Mesenchymal stem cell (in vitro differentiated cells and primary cell): ENCODE data around the gene VAC14.

Source experiments
- DNase-seq: peaks from one replicate; pipeline ENCODE4 v3.0.0-alpha.2; 2013
- H2AFZ ChIP-seq: one replicate; pipeline ENCODE4 v1.6.1; 2013; ENCODE audit warnings: low read depth, mild to moderate bottlenecking, control low read depth, inconsistent platforms, low read length, moderate library complexity
- H2AK5ac ChIP-seq: 2 replicates; pipeline ENCODE4 v1.6.1; 2013; ENCODE audit warnings: low read length, moderate library complexity, mild to moderate bottlenecking, inconsistent platforms; ENCODE audit not compliant: severe bottlenecking
- H2BK120ac ChIP-seq: one replicate; pipeline ENCODE4 v1.6.1; 2013; ENCODE audit warnings: low read depth, mild to moderate bottlenecking, inconsistent platforms, low read length, moderate library complexity
- H2BK12ac ChIP-seq, 2 experiments: one replicate each; pipeline ENCODE4 v1.6.1; 2013; ENCODE audit warnings: inconsistent platforms in 2 of 2, low read length in 2 of 2, mild to moderate bottlenecking in 2 of 2, moderate library complexity in 2 of 2, control low read depth in 1 of 2
- H2BK15ac ChIP-seq: one replicate; pipeline ENCODE4 v1.6.1; 2013; ENCODE audit warnings: mild to moderate bottlenecking, low read depth, inconsistent platforms; ENCODE audit not compliant: poor library complexity, severe bottlenecking
- H2BK5ac ChIP-seq: 2 replicates; pipeline ENCODE4 v1.6.1; 2013; ENCODE audit warnings: low read depth, mild to moderate bottlenecking, low read length, control low read depth, inconsistent platforms; ENCODE audit not compliant: poor library complexity, severe bottlenecking
- H3K14ac ChIP-seq, 2 experiments: one replicate each; pipeline ENCODE4 v1.6.1; 2013; ENCODE audit warnings: inconsistent platforms in 2 of 2, low read length in 2 of 2, control low read depth in 1 of 2, mild to moderate bottlenecking in 1 of 2, moderate library complexity in 1 of 2
- H3K18ac ChIP-seq, 2 experiments: one replicate each; pipeline ENCODE4 v1.6.1; 2013; ENCODE audit warnings: inconsistent platforms in 2 of 2, low read length in 2 of 2, control low read depth in 1 of 2, low read depth in 1 of 2, mild to moderate bottlenecking in 1 of 2
- H3K23ac ChIP-seq, 2 experiments: one replicate each; pipeline ENCODE4 v1.6.1; 2013; ENCODE audit warnings: inconsistent platforms in 2 of 2, low read length in 2 of 2, mild to moderate bottlenecking in 2 of 2, moderate library complexity in 2 of 2, control low read depth in 1 of 2
- H3K27ac ChIP-seq: 2 replicates; pipeline ENCODE4 v1.5.1; 2013; ENCODE audit warnings: mild to moderate bottlenecking, moderate library complexity, low read length, control low read depth, inconsistent platforms; ENCODE audit not compliant: poor library complexity, severe bottlenecking
- H3K27me3 ChIP-seq, 2 experiments: 2 replicates each; pipeline versions ENCODE4 v1.6.1 to v1.7.0; 2013; ENCODE audit warnings: low read length in 2 of 2, mild to moderate bottlenecking in 2 of 2, moderate library complexity in 2 of 2, control low read depth in 1 of 2, inconsistent platforms in 1 of 2; ENCODE audit not compliant: control insufficient read depth in 1 of 2, insufficient read depth in 1 of 2
- H3K36me3 ChIP-seq, 2 experiments: 2 replicates each; pipeline versions ENCODE4 v1.6.1 to v1.7.0; 2013; ENCODE audit warnings: low read length in 2 of 2, control low read depth in 1 of 2, inconsistent platforms in 1 of 2, low read depth in 1 of 2, mild to moderate bottlenecking in 1 of 2; ENCODE audit not compliant: insufficient read depth in 2 of 2, control insufficient read depth in 1 of 2
- H3K4ac ChIP-seq, 2 experiments: one replicate each; pipeline ENCODE4 v1.6.1; 2013; ENCODE audit warnings: inconsistent platforms in 2 of 2, low read length in 2 of 2, mild to moderate bottlenecking in 2 of 2, moderate library complexity in 2 of 2, control low read depth in 1 of 2, low read depth in 1 of 2
- H3K4me1 ChIP-seq: 2 replicates; pipeline ENCODE4 v1.6.1; 2013; ENCODE audit warnings: low read depth, low read length, control low read depth; ENCODE audit not compliant: control insufficient read depth, insufficient read depth
- H3K4me2 ChIP-seq: 2 replicates; pipeline ENCODE4 v1.6.1; 2013; ENCODE audit warnings: low read length, mild to moderate bottlenecking, inconsistent platforms; ENCODE audit not compliant: poor library complexity, severe bottlenecking
- H3K4me3 ChIP-seq, 2 experiments: 2 replicates each; pipeline versions ENCODE4 v1.5.1 to v1.7.0; 2013; ENCODE audit warnings: low read length in 2 of 2, mild to moderate bottlenecking in 2 of 2, control low read depth in 1 of 2, low read depth in 1 of 2; ENCODE audit not compliant: insufficient read depth in 1 of 2
- H3K79me1 ChIP-seq: replicated peaks from 2 replicates; pipeline ENCODE4 v1.6.1; 2013; ENCODE audit warnings: mild to moderate bottlenecking, control low read depth, low read length, inconsistent platforms; ENCODE audit not compliant: poor library complexity, severe bottlenecking
- H3K9ac ChIP-seq: 2 replicates; pipeline ENCODE4 v1.7.0; 2013; ENCODE audit warnings: mild to moderate bottlenecking, low read length, moderate library complexity
- H3K9me3 ChIP-seq: 2 replicates; pipeline ENCODE4 v1.7.0; 2013; ENCODE audit warnings: mild to moderate bottlenecking, low read length; ENCODE audit not compliant: control insufficient read depth
- H4K8ac ChIP-seq: one replicate; pipeline ENCODE4 v1.6.1; 2013; ENCODE audit warnings: inconsistent platforms, mild to moderate bottlenecking, low read length, moderate library complexity
- H4K91ac ChIP-seq: one replicate; pipeline ENCODE4 v1.6.1; 2013; ENCODE audit warnings: mild to moderate bottlenecking, low read length, inconsistent platforms
- WGBS: methylation state at CpG from one replicate; pipeline ENCODE4 v1.1.7; 2013; ENCODE audit warnings: mixed read lengths; 5-methylcytosine and 5-hydroxymethylcytosine counted together

VAC14 gene

GRCh38 chr16:70809392-70810060 lies 8.6 kb upstream of the VAC14 start:
- no peaks in the 10 kb centered on the region for H3K79me1 ChIP-seq
- H2AK5ac ChIP-seq, result no peak overlapping the region
- H3K27ac ChIP-seq, result no peak overlapping the region
- H2BK120ac ChIP-seq, result no peak overlapping the region
- H4K91ac ChIP-seq, result no peak overlapping the region
- no peaks in the 10 kb centered on the region for H3K4me1 ChIP-seq
- no peak overlapping the region for H3K18ac ChIP-seq
- H3K23ac ChIP-seq, result no peak overlapping the region
- H3K9ac ChIP-seq, result no peak overlapping the region
- peaks cover 24% of the 10 kb centered on the region in 2 experiments for H3K27me3 ChIP-seq
- H3K4me2 ChIP-seq, result no peak overlapping the region
- H3K4ac ChIP-seq, result no peak overlapping the region
- H3K9me3 ChIP-seq, result no peaks in the 10 kb centered on the region
- no peak overlapping the region for H2AFZ ChIP-seq
- no peak overlapping the region for H3K4me3 ChIP-seq
- WGBS, result 74% methylated on average over 9 of the region's 9 CpGs
- DNase-seq, result no peak
- H4K8ac ChIP-seq, result no peak overlapping the region
- H2BK12ac ChIP-seq, result no peak overlapping the region
- H2BK15ac ChIP-seq, result no peak overlapping the region
- no peaks in the 10 kb centered on the region for H3K36me3 ChIP-seq
- no peak overlapping the region for H2BK5ac ChIP-seq
- no peak overlapping the region for H3K14ac ChIP-seq

- Histone ChIP-seq H2BK120ac (no peak overlapping the region), H3K4me1 (no peaks in the 10 kb centered on the region), H3K23ac (no peak overlapping the region), H3K4me3 (no peak overlapping the region), H3K27ac (no peak overlapping the region), H2BK15ac (no peak overlapping the region), H3K36me3 (no peaks in the 10 kb centered on the region), H3K9me3 (no peaks in the 10 kb centered on the region), H2AFZ (no peak overlapping the region), H3K18ac (no peak overlapping the region), H3K9ac (no peak overlapping the region), H3K14ac (no peak overlapping the region), H2AK5ac (no peak overlapping the region), H4K91ac (no peak overlapping the region), H3K4me2 (no peak overlapping the region), H3K27me3 (peaks cover 24% of the 10 kb centered on the region in 2 experiments), H3K4ac (no peak overlapping the region), H2BK5ac (no peak overlapping the region), H2BK12ac (no peak overlapping the region), H4K8ac (no peak overlapping the region), H3K79me1 (no peaks in the 10 kb centered on the region)
- no peak for DNase-seq
Observed at GRCh38 chr16:70808371-70808770, 7.4 kb upstream of the VAC14 start.

- Histone ChIP-seq H4K8ac (no peak overlapping the region), H2AFZ (no peak overlapping the region), H2AK5ac (no peak overlapping the region), H3K14ac (no peak overlapping the region), H4K91ac (no peak overlapping the region), H3K27me3 (peaks cover 24% of the 10 kb centered on the region in 2 experiments), H3K18ac (no peak overlapping the region), H2BK5ac (no peak overlapping the region), H3K36me3 (no peaks in the 10 kb centered on the region), H2BK120ac (no peak overlapping the region), H3K9ac (no peak overlapping the region), H2BK12ac (no peak overlapping the region), H3K27ac (no peak overlapping the region), H3K4ac (no peak overlapping the region), H3K4me1 (peaks cover 2% of the 10 kb centered on the region), H3K4me2 (no peak overlapping the region), H3K23ac (no peak overlapping the region), H3K4me3 (no peak overlapping the region), H3K79me1 (no peaks in the 10 kb centered on the region), H3K9me3 (no peaks in the 10 kb centered on the region), H2BK15ac (no peak overlapping the region)
- peak; percentile 38 for DNase-seq
- WGBS, result 23% methylated on average over 3 of the region's 3 CpGs
Observed at GRCh38 chr16:70805787-70806186, 4.8 kb upstream of the VAC14 start.

- 94% methylated on average over 5 of the region's 6 CpGs for WGBS
- peak overlapping the region; percentile 58 for H3K9ac ChIP-seq
- no peak overlapping the region for H3K27ac ChIP-seq
- no peaks in the 10 kb centered on the region for H3K36me3 ChIP-seq
- no peak for DNase-seq
- no peak overlapping the region for H3K18ac ChIP-seq
- H4K8ac ChIP-seq, result no peak overlapping the region
- no peak overlapping the region for H3K14ac ChIP-seq
- no peak overlapping the region for H2BK12ac ChIP-seq
- H3K79me1 ChIP-seq, result peaks cover 4% of the 10 kb centered on the region
- no peak overlapping the region for H3K4ac ChIP-seq
- no peak overlapping the region for H4K91ac ChIP-seq
- no peak overlapping the region for H2BK5ac ChIP-seq
- peaks cover 24% of the 10 kb centered on the region in 2 experiments for H3K27me3 ChIP-seq
- H2AK5ac ChIP-seq, result no peak overlapping the region
- no peak overlapping the region for H3K23ac ChIP-seq
- no peak overlapping the region for H2AFZ ChIP-seq
- H2BK15ac ChIP-seq, result no peak overlapping the region
- H3K4me3 ChIP-seq, result no peak overlapping the region
- peaks cover 2% of the 10 kb centered on the region for H3K4me1 ChIP-seq
- H3K9me3 ChIP-seq, result no peaks in the 10 kb centered on the region
- H2BK120ac ChIP-seq, result no peak overlapping the region
- H3K4me2 ChIP-seq, result no peak overlapping the region
Observed at GRCh38 chr16:70805380-70805779, 4.4 kb upstream of the VAC14 start.
